HG03469 (cell line): ENCODE results near the gene RIMBP2.

Experiments used
- ATAC-seq: cut with Tn5 transposase; IDR thresholded peaks from one replicate; pipeline ENCODE4 v1.9.1; 2021; ENCODE audit warnings: mild to moderate bottlenecking, moderate library complexity, moderate number of reproducible peaks; ENCODE audit not compliant: unreplicated experiment

Gene RIMBP2

DNA sequence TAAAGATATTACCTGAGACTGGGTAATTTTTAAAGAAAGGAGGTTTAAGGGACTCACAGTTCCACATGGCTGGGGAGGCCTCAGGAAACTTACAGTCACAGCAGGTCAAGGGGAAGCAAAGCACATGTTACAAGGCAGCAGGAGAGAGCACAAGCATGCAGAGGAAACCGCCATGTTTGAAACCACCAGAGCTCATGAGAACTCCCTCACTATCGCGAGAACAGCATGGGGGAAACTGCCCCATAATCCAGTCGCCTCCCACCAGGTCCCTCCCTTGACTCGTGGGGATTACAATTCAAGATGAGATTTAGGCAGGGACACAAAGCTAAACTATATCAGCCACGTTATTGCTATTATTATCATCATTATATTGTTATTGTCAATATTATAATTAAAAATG, 138.7 kb downstream of the RIMBP2 start:
- ATAC-seq: no peak

GRCh38 chr12:130576371-130576816, 139.7 kb downstream of the RIMBP2 start:
- no peak for ATAC-seq

DNA sequence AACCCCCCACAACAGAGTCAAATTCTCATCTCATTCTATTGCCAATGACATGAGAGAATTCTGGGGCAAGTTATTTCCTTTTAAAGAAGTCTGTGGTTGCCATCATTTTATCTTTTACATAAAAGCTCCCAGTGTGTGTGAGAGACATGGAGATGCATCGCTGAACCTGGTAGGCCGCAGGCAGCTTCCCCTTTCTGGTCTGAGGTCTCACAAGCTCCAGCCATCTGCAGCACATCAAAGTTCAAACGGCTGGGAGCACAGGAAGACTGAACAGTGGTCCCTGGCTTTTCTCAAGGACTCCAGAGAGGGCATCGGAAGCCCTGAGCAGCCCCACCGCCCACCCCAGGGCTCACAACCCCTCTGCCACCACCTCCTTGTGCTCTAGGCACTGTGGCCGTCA, 141.7 kb downstream of the RIMBP2 start:
- no peak for ATAC-seq

DNA sequence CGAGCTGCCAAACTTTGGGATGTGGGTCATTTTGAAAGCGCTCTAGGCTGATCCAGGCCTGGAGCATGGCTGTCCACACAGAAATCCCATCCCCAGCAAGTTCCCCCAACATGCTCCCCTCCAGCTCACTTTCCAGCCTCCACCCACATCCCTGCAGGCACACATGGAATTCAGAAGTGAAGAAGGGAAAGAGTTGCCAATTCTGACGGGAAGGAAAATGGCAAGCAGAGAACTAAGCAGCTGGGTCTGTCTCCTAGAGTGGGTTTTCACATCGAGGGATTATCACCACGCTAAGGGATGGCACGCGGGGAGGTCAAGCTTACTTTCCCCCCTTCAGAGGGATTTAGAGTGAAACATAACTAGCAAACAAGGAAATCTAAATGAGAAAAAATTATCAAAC, 142.3 kb downstream of the RIMBP2 start:
- no peak for ATAC-seq

- ATAC-seq: no peak
Observed at GRCh38 chr12:130573235-130573634, 142.9 kb downstream of the RIMBP2 start.

- ATAC-seq: no peak
Observed at GRCh38 chr12:130572553-130572952, 143.5 kb downstream of the RIMBP2 start.

- ATAC-seq: no peak
Observed at GRCh38 chr12:130571734-130572133, 144.4 kb downstream of the RIMBP2 start.

- no peak for ATAC-seq
Observed at GRCh38 chr12:130571089-130571488, 145.0 kb downstream of the RIMBP2 start.

DNA sequence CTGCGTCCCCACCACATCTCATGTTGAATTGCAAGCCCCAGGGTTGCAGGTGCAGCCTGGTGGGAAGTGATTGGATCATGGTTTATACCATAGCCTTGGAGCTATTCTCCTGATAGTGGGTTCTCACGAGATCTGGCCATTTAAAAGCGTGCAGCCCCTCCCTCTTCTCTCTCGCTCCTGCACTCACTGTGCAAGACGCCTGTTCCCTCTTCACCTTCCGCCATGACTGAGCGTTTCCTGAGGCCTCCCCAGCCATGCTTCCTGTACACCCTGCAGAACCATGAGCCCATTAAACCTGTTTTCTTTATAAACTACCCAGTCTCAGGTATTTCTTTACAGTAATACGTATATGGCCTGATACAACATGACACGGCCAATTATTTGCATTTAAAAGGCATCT, 146.6 kb downstream of the RIMBP2 start:
- no peak for ATAC-seq

DNA sequence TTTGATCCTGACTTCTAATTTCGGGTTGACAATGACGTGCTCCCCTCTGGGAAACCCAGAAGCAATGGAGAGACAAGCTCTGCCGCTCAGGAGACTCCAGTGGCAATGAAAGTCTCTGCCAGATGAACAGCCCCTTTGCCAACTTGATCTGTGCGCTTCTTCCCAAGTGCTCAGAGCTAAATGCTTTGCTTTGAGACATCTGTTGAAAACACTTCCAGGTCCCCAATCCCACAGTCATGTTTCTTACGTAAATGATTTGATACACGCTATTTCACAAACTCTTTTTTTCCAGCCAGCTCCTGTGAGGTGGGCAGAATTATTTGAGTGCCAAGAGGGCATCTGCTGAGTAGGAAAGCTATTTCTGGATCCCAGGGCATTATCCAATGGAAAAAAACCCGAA, 147.6 kb downstream of the RIMBP2 start:
- no peak for ATAC-seq

DNA sequence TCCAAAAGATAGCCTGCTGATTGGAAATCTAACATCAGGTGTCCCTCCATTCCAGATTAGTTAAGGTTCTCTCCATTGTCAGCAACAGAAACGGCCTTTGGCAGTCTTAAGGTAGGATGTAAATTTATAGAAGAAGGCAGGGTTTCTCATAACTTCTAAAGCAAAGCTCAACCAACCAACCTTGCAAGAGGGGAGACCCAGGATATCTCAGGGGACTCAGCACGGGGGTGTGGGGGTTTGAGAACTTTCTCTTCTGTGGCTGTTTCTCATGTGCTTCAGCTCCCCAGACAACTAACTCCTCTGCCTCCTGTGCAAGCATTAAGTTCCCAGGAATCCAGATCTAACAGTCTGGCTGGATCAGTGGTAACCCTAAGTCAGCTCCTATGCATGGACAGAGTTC, 148.1 kb downstream of the RIMBP2 start:
- ATAC-seq: no peak

DNA sequence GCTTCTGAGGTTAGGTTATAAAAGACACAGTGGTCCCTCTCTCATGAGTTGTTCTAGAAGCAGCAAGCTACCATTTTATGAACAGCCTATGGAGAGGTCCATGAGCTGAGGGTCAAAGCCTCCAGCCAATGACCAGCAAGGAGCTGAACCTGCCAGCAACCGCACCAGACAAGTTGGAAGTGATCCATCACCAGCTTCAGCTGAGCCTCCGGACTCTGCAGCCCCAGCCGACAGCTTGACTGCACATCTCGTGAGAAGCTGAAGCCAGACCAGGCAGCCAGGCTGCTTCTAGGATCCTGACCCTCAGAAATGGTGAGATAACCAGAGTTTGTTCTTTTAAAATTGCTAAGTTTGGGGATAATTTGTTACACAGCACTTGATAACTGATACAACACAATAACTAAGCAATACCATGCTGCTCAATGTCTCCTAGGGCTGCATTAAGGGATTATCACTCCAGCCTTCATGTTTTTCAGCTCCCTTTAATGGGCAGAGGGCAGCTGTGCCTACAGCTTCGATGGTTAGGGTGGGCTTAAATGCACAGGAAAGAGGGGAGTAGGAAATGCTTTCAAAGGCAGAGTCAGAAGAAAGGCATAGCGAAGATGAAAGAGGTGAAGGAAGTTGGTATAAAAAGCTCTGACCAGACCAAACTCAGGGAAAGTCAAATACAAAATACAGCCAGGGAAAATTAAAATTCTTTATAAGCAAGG, 149.5 kb downstream of the RIMBP2 start:
- ATAC-seq: no peak

DNA sequence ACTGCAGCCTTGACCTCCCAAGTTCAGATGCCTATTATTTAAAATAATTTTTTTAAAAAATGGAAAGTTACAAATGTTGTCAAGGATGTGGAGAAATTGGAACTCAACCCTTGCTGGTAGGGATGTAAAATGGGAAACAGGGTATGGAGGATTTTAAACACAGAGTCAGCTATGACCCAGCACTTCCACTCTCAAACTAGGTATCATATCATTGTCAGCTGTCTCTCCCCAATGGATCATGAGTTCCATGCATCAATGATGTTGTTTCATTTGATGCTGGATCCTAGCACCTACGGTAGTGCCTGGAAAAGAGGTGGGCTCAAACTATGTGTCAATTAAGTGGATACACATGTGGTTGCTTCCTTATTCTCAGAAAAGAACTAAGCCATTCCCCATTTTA, 150.9 kb downstream of the RIMBP2 start:
- no peak for ATAC-seq

DNA sequence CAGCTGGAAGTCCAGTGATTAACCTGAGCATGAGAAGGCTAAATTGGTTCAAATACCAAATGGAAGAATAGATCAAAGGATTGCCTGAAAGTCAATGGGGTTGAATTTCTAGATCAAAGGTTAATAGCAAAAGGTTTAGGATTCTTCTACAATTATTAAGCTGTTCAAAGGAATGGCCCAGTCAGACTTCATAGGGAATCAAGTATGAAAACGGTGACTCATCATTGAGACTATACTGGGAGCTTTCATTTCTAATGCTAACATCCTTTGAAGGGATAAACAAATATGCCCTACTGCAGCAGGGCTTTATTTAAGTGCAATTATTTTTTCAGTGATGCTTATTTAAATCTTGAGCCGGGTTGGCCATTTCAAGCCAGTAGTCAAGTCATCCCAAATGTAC, 152.8 kb downstream of the RIMBP2 start:
- no peak for ATAC-seq

DNA sequence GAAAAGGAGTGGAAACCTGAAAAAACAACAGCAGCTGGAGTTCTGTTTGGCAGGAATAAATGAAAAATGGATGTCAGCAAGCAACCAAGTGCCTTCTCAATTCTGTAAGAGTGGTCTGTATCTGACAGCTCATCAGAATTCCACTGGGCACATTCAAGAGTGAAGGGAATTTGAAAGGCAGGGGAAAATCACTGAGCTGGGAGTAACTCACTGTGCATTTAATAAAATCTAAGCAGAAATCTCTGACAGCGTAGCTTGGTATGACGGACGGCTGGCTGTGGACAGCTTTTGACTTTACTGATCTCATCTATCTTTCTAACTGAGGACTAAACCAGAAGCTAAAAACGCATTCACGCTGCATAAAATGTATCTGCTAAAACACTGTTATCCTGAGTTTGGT, 153.4 kb downstream of the RIMBP2 start:
- ATAC-seq: no peak

DNA sequence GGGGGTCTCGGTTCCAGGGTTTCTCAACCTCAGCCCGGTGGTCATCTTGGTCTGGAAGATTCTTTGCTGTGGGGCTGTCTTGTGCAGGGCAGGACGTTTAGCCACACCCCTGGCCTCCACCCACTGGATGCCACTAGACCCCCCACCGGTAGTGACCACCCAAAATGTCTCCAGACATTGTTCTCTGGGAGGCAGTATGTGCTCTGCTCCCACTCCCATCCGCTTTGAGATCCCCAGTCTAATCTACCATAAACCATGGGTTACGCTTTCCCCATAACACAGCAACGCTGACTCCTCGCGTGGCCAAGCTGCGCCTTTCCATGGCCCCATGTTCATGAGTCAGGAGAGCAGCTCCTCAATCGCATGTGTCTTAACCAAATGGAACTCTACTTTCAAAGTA, 155.8 kb downstream of the RIMBP2 start:
- no peak for ATAC-seq

GRCh38 chr12:130559806-130560205, 156.3 kb downstream of the RIMBP2 start:
- ATAC-seq: no peak

DNA sequence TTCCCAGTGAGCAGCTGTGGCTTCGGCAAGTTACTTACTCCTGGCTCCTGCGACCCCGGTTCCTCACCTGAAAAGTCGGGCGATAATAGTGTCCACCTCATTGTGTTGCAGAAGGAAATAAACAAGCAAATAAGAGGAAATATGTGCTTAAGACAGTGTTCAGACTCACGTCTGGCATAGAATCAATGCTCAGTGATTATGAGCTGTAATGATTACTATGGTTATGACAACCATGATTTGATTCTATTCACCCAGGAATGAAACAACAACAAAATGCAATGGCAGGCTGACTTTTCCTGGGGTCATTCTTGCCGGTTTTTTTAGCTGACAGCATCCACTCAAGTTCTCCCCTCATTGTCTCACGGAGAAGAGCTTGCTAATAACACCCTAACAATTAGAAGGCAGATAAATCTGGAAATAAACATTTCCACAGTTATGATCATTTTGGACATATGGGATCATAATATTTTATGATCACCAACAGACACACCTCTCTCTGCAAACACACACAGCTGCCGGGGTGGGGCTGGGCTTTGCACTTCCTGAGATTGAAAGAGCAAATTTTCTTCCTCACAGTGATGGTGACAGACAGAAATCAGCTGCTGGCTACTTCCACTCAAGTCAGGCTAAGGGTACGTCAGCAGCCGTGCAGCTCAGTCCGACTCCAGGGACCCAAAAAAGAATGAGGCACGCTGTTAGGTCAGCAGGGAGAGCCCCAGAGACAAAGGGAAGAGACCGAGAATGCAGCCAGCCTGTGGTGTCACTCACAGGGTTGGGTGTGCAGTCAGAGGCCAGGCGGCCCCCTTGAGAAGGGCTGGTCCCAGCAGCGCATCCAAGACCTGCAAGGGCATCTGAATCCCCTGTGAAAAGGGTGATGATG, 158.0 kb downstream of the RIMBP2 start:
- ATAC-seq: no peak

DNA sequence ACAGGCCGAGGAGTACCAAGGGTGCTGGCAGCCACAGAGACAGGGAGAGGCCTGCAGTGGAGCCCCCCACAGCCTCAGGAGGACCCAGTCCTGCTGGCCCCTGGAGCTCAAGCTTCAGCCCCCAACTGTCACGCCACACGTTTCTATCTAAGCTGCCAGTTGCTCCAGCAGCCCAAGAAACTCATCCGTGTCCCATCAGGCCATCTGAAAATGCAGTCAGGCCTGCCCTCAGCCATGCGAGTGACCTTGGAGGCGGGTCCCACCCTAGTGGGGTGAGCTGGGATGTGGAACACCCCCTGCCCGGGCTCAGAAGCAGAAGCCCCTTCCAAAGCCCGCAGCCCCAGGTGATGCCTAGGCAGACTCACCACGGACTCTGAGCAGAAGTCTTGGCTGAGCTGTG, 158.9 kb downstream of the RIMBP2 start:
- ATAC-seq: no peak

DNA sequence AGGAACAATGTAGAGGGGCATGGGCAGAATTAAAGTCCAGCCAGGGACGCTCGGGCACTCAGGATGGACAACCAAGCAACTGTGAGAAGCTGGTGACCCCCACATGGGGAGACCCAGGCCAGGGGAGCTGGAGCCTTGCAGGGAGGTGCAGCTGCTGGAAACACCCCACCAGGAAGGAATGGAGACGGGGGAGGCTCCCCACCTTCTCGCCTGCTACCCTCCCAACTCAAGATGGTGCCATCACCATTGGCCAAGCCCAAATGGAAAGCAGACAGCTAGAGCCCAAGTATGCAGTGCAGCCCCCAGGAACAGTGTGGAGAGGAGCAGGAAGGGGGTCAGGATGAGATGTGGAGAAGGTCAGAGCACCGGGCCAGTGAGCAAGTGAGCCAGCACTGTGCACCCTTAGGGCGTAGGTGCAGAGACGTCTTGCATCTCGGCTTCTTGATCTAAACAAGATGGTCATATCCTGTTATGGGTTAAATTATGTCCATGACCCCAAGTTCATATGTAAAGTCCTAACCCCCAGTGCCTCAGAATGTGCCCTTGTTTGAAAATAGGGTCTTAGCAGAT, 159.5 kb downstream of the RIMBP2 start:
- no peak for ATAC-seq

- ATAC-seq: no peak
Observed at GRCh38 chr12:130555628-130556485, 160.2 kb downstream of the RIMBP2 start.
